GM12801 (cell line): Measurements from ENCODE around the gene SLC12A1.

ENCODE experiments used
- CTCF ChIP-seq: IDR thresholded peaks from one replicate; pipeline ENCODE4 v1.5.1; 2011; ENCODE audit warnings: control low read depth; ENCODE audit not compliant: insufficient read length; ENCODE audit errors: extremely low read depth

SLC12A1 gene

GRCh38 chr15:48205981-48206380 is at the start of gene SLC12A1:
Gene SLC12A1 (plus strand): TSS chr15:48206302. CDS start chr15:48207720, 1,418 bp downstream.
- TF ChIP-seq CTCF, result no peak

GRCh38 chr15:48168616-48169015 is 37.5 kb upstream of the SLC12A1 start:
- TF ChIP-seq CTCF, result no peak

GRCh38 chr15:48170981-48171380 is 35.1 kb upstream of the SLC12A1 start:
- TF ChIP-seq CTCF, result no peak

GRCh38 chr15:48175126-48175525 is 31.0 kb upstream of the SLC12A1 start:
- no peak for TF ChIP-seq CTCF

- no peak for TF ChIP-seq CTCF
These were observed 30.0 kb upstream of the SLC12A1 start for GRCh38 chr15:48176112-48176511.

GRCh38 chr15:48176957-48177356 is 29.1 kb upstream of the SLC12A1 start:
- TF ChIP-seq CTCF, result no peak

- TF ChIP-seq CTCF, result no peak
These were observed 28.7 kb upstream of the SLC12A1 start for GRCh38 chr15:48177383-48177765.
